ENCODE results near the gene RHOH.

RHOH gene

GRCh38 chr4:40190465-40190864 lies 6.4 kb upstream of the RHOH start:
- DNase-seq, result no peak

- DNase-seq, result no peak
Observed at GRCh38 chr4:40190880-40191815, 5.7 kb upstream of the RHOH start.

GRCh38 chr4:40192114-40193015 lies 4.5 kb upstream of the RHOH start:
- DNase-seq, result no peak

- DNase-seq, result no peak
Observed at GRCh38 chr4:40193016-40193571, 3.7 kb upstream of the RHOH start.

- no peak for DNase-seq
Observed at GRCh38 chr4:40193578-40193977, 3.3 kb upstream of the RHOH start.

- no peak for DNase-seq
Observed at GRCh38 chr4:40194602-40195161, 2.1 kb upstream of the RHOH start.

GRCh38 chr4:40195182-40196177 lies 1.4 kb upstream of the RHOH start:
- no peak for DNase-seq

GRCh38 chr4:40196272-40196671 lies 559 bp upstream of the RHOH start:
- DNase-seq, result no peak

GRCh38 chr4:40197879-40198689 lies 1.3 kb downstream of the RHOH start:
- no peak for DNase-seq

GRCh38 chr4:40199179-40199670 lies 2.4 kb downstream of the RHOH start:
- no peak for DNase-seq

GRCh38 chr4:40199999-40200874 lies 3.4 kb downstream of the RHOH start:
- DNase-seq, result no peak

- DNase-seq, result no peak
Observed at GRCh38 chr4:40200875-40201801, 4.3 kb downstream of the RHOH start.

- no peak for DNase-seq
Observed at GRCh38 chr4:40201898-40202297, 5.1 kb downstream of the RHOH start.

GRCh38 chr4:40202474-40202873 lies 5.6 kb downstream of the RHOH start:
- DNase-seq, result no peak

GRCh38 chr4:40204507-40205258 lies 7.9 kb downstream of the RHOH start:
- no peak for DNase-seq

GRCh38 chr4:40205259-40206198 lies 8.7 kb downstream of the RHOH start:
- no peak for DNase-seq

GRCh38 chr4:40206426-40206825 lies 9.6 kb downstream of the RHOH start:
- no peak for DNase-seq

Measured in NCI-H2227 treated with DMSO at 0.1 percent for 48 hours (cell line).